ENCODE measurements around the gene EEF2. TPM values are rescaled to one million over a fixed set of nuclear protein-coding genes. Genes with fewer than 3 reads are reported as not detected.
"Not testable (repeated sequence)": the region's sequence is repeated elsewhere in the genome, so short reads cannot be mapped to it uniquely, and the experiment has no call there.

Gene EEF2
- total RNA-seq, 4 donors from 2014 or later, result 936 to 2,469 (median 1,635) TPM

GRCh38 chr19:3969435-3970312 lies 15.6 kb downstream of the EEF2 start:
- Histone ChIP-seq H3K4me1 (peaks cover 12 to 39% of the 10 kb centered on the region in 2 donors), H3K9me3 (no peaks in the 10 kb centered on the region), H3K36me3 (no peaks in the 10 kb centered on the region), H3K27me3 (no peaks in the 10 kb centered on the region), H3K27ac (peak overlapping the region; percentile 94 to 99), H3K4me3 (peak overlapping the region; percentile 69 to 95)
- DNase-seq, result peak in 1 of 2 donors; percentile 61
- intact Hi-C loops (cut with DNase I; ENCODE audit: low total_unique reads), result no loop called here
- TF ChIP-seq POLR2A (IDR thresholded peaks at IDR 0.05) (peak in 1 of 2 donors; percentile 24), CTCF (IDR thresholded peaks at IDR 0.05) (peak in 1 of 4 experiments; percentile 1)

GRCh38 chr19:3968556-3969434 lies 16.5 kb downstream of the EEF2 start:
- Histone ChIP-seq H3K9me3 (no peaks in the 10 kb centered on the region), H3K27ac (peak overlapping the region; percentile 94 to 99), H3K36me3 (no peaks in the 10 kb centered on the region), H3K4me1 (peaks cover 12 to 39% of the 10 kb centered on the region in 2 donors), H3K27me3 (no peaks in the 10 kb centered on the region), H3K4me3 (peak overlapping the region in 1 of 2 donors; percentile 69)
- TF ChIP-seq POLR2A (IDR thresholded peaks at IDR 0.05) (peak; percentile 74 to 85), CTCF (IDR thresholded peaks at IDR 0.05) (peak in 1 of 4 experiments; percentile 5)
- intact Hi-C loops (cut with DNase I; ENCODE audit: low total_unique reads), result no loop called here
- peak; percentile 90 to 97 for DNase-seq

GRCh38 chr19:3967983-3968382 lies 17.3 kb downstream of the EEF2 start:
- DNase-seq; H3K9me3 ChIP-seq; H3K36me3 ChIP-seq; H3K27me3 ChIP-seq; intact Hi-C loops (cut with DNase I; ENCODE audit: low total_unique reads); H3K4me3 ChIP-seq: not testable (repeated sequence)
- Histone ChIP-seq H3K4me1 (peaks cover 12 to 39% of the 10 kb centered on the region in 2 donors), H3K27ac (peak overlapping the region; percentile 94 to 99)

GRCh38 chr19:3966051-3967017 lies 18.9 kb downstream of the EEF2 start:
- H3K4me3 ChIP-seq, result no peak overlapping the region
- TF ChIP-seq CTCF (IDR thresholded peaks at IDR 0.05) (no peak), POLR2A (IDR thresholded peaks at IDR 0.05) (no peak)
- H3K36me3 ChIP-seq, result no peaks in the 10 kb centered on the region
- no peaks in the 10 kb centered on the region for H3K9me3 ChIP-seq
- peaks cover 12 to 39% of the 10 kb centered on the region in 2 donors for H3K4me1 ChIP-seq
- no peak for DNase-seq
- H3K27me3 ChIP-seq, result no peaks in the 10 kb centered on the region
- intact Hi-C loops (cut with DNase I; ENCODE audit: low total_unique reads), result no loop called here
- peak overlapping the region; percentile 94 to 99 for H3K27ac ChIP-seq

Measured in uterus (tissue), 4 donors.